PC-3 (cell line): ENCODE results near the gene TSPAN1. TPM values are rescaled to one million over a fixed set of nuclear protein-coding genes. Genes with fewer than 3 reads are reported as not detected.

Experiments
- ATAC-seq: fragments of 200-7000 bp; cut with Tn5 transposase; 2 replicates; pipeline ENCODE4 v1.9.1; 2020; ENCODE audit warnings: mild to moderate bottlenecking, moderate library complexity
- BruUV-seq: library from RNA; stranded (reverse); fragments of 400-500 nt; replicated peaks from 2 replicates; lab custom pipeline; 2021; lab: Mats Ljungman, UMichigan
- CTCF ChIA-PET: fragments of 300-600 bp; sonication (Branson Sonifier 250); formaldehyde crosslinking; loops from one replicate; lab custom pipeline; 2022; ENCODE audit warnings: antibody characterized with exemption; lab: Charles Lee
- POLR2A ChIA-PET: fragments of 300-600 bp; sonication (Branson Sonifier 250); formaldehyde crosslinking; loops from one replicate; lab custom pipeline; 2022; ENCODE audit warnings: antibody characterized with exemption; ENCODE audit not compliant: unreplicated experiment; lab: Charles Lee
- DNase-seq: peaks from one replicate; pipeline ENCODE4 v3.0.0-alpha.2; 2015
- H2AFZ ChIP-seq: fragments of 300-600 bp; sonication (generic); 2 replicates; pipeline ENCODE4 v1.6.0; 2016; ENCODE audit warnings: antibody characterized with exemption, low read length
- H3F3A ChIP-seq: fragments of 300-600 bp; sonication (generic); one replicate; pipeline ENCODE4 v1.6.0; 2017; ENCODE audit warnings: antibody characterized with exemption, low read length, control low read depth, mild to moderate bottlenecking; ENCODE audit not compliant: unreplicated experiment
- H3K27ac ChIP-seq: fragments of 300-600 bp; sonication (generic); 2 replicates; pipeline ENCODE4 v1.5.1; 2016; ENCODE audit warnings: mild to moderate bottlenecking, low read length
- H3K27me3 ChIP-seq: fragments of 300-600 bp; sonication (generic); 2 replicates; pipeline ENCODE4 v1.6.1; 2016; ENCODE audit warnings: low read length, mixed read lengths
- H3K36me3 ChIP-seq: fragments of 300-600 bp; sonication (generic); 2 replicates; pipeline ENCODE4 v1.6.1; 2016; ENCODE audit warnings: low read depth, mixed run types, low read length, mixed read lengths
- H3K4me1 ChIP-seq: fragments of 300-600 bp; sonication (generic); 2 replicates; pipeline ENCODE4 v1.5.1; 2016; ENCODE audit warnings: low read length; ENCODE audit not compliant: insufficient read depth
- H3K4me2 ChIP-seq: fragments of 300-600 bp; sonication (generic); 2 replicates; pipeline ENCODE4 v1.6.0; 2016; ENCODE audit warnings: low read length
- H3K4me3 ChIP-seq: fragments of 300-600 bp; sonication (generic); 2 replicates; pipeline ENCODE4 v1.5.1; 2016; ENCODE audit warnings: mild to moderate bottlenecking, low read length, mixed read lengths
- H3K79me2 ChIP-seq: fragments of 300-600 bp; sonication (generic); 2 replicates; pipeline ENCODE4 v1.6.1; 2017; ENCODE audit warnings: low read length, mixed read lengths
- H3K9ac ChIP-seq: fragments of 300-600 bp; sonication (generic); 2 replicates; pipeline ENCODE4 v1.6.0; 2016; ENCODE audit warnings: mild to moderate bottlenecking, low read length
- H3K9me2 ChIP-seq: fragments of 300-600 bp; sonication (generic); replicated peaks from 2 replicates; pipeline ENCODE4 v1.6.1; 2016; ENCODE audit warnings: mixed run types, low read length, mixed read lengths
- H3K9me3 ChIP-seq: fragments of 300-600 bp; sonication (generic); 2 replicates; pipeline ENCODE4 v1.6.1; 2016; ENCODE audit warnings: low read length, mixed read lengths
- H4K20me1 ChIP-seq: fragments of 300-600 bp; sonication (generic); 2 replicates; pipeline ENCODE4 v1.6.1; 2016; ENCODE audit warnings: low read length, mixed read lengths
- EZH2 ChIP-seq: fragments of 300-600 bp; sonication (generic); IDR thresholded peaks from one replicate; pipeline ENCODE4 v1.6.1; 2017; ENCODE audit warnings: antibody characterized with exemption, mild to moderate bottlenecking, low read length; ENCODE audit not compliant: unreplicated experiment
- EZH2phosphoT487 ChIP-seq: fragments of 300-600 bp; sonication (generic); IDR thresholded peaks from 2 replicates; pipeline ENCODE4 v1.6.1; 2018; ENCODE audit warnings: mild to moderate bottlenecking, antibody characterized with exemption, low read length, borderline replicate concordance
- intact Hi-C: fragments of 100-400 bp; cut with micrococcal nuclease; formaldehyde crosslinking; loops from 2 replicates; pipeline ENCODE4 v1.9.0; 2023
- total RNA-seq: library from RNA; depleted of rRNA; stranded (reverse); fragments of >200 nt; gene quantifications from 2 replicates; pipeline ENCODE4 v1.2.3, GENCODE V29; 2014
- TF ChIP-seq, protein P1 (sequence below): fragments of 300-600 bp; sonication (generic); conservative IDR thresholded peaks from 2 replicates; pipeline ENCODE4 v1.5.1; 2017; ENCODE audit warnings: antibody characterized with exemption, low read depth, mild to moderate bottlenecking, low read length

TSPAN1 gene
- total RNA-seq, 1 experiment from 2014 or later: 33.7 TPM

- intact Hi-C loops: loop anchor here (1.0 kb wide), 2 partner anchors 15 to 40 kb away; partner anchors contain the start of gene POMGNT1
- CTCF ChIA-PET: interaction anchor here (0.5 to 3.7 kb wide), 5 partner anchors 16 to 670 kb away, joined by 3 to 58 read pairs (median 6); no protein-coding TSS in a partner anchor
- POLR2A ChIA-PET: interaction anchor here (0.5 to 0.7 kb wide), 4 partner anchors 41 to 64 kb away, joined by 3 to 5 read pairs (median 5); no protein-coding TSS in a partner anchor
These were observed 8.4 kb downstream of the TSPAN1 start for GRCh38 chr1:46183079-46183847.

DNA sequence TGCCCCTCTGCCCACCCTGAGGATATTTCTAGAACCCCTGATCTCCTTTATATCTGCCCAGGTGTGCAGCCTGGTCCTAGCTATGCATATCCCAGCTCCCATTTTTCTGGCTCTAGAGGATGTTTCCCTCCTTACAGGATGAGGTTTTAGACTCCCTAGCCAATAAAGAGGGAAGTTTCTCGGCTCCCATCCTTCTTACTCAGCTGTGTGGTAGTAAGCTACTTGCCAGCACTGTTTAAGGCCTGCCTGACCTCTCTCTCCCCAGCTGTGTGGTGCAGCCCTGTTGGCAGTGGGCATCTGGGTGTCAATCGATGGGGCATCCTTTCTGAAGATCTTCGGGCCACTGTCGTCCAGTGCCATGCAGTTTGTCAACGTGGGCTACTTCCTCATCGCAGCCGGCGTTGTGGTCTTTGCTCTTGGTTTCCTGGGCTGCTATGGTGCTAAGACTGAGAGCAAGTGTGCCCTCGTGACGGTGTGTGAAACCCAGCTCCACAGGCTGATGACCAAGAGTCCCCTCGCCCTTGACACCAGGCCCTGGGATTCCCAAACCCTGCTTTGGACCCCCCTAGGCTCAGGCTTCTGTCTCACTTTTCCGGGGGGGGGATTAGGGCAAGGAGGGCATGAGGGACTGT lies 9.2 kb downstream of the TSPAN1 start:
- intact Hi-C loops: loop anchor here (1.0 kb wide), 2 partner anchors 14 to 39 kb away; partner anchors contain the start of gene POMGNT1
- Histone ChIP-seq H3K4me3 (peak overlapping the region; percentile 9; the same call in 1 of the 2 replicates), H2AFZ (no peak overlapping the region)

More at GRCh38 chr1:46183079-46183847, 8.4 kb downstream of the TSPAN1 start:
- Histone ChIP-seq H3K36me3 (peaks cover 27% of the 10 kb centered on the region; the same call in 1 of the 2 replicates), H3K9me2 (no peaks in the 10 kb centered on the region), H3K27me3 (no peaks in the 10 kb centered on the region), H3K4me3 (peak overlapping the region; percentile 9; the same call in 1 of the 2 replicates), H3K4me2 (peak overlapping the region; percentile 81), H3K79me2 (peaks cover 10% of the 10 kb centered on the region), H3K27ac (peak overlapping the region; percentile 99), H3K9ac (peak overlapping the region; percentile 85), H3K4me1 (peaks cover 62% of the 10 kb centered on the region), H2AFZ (0 out of 2 replicates have a peak overlapping the region, but pooled peaks have one; percentile 20), H3F3A (peaks cover 34% of the 10 kb centered on the region), H4K20me1 (no peaks in the 10 kb centered on the region), H3K9me3 (no peaks in the 10 kb centered on the region)
- BruUV-seq: TSS peak; percentile 31
- TF ChIP-seq EZH2phosphoT487: no peak
- TF ChIP-seq, protein P1, sequence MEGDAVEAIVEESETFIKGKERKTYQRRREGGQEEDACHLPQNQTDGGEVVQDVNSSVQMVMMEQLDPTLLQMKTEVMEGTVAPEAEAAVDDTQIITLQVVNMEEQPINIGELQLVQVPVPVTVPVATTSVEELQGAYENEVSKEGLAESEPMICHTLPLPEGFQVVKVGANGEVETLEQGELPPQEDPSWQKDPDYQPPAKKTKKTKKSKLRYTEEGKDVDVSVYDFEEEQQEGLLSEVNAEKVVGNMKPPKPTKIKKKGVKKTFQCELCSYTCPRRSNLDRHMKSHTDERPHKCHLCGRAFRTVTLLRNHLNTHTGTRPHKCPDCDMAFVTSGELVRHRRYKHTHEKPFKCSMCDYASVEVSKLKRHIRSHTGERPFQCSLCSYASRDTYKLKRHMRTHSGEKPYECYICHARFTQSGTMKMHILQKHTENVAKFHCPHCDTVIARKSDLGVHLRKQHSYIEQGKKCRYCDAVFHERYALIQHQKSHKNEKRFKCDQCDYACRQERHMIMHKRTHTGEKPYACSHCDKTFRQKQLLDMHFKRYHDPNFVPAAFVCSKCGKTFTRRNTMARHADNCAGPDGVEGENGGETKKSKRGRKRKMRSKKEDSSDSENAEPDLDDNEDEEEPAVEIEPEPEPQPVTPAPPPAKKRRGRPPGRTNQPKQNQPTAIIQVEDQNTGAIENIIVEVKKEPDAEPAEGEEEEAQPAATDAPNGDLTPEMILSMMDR: 0 out of 2 replicates have a peak, but pooled peaks have one; percentile 30
- ATAC-seq: peak; percentile 68
- DNase-seq: peak; percentile 100

More for the DNA sequence above, 9.2 kb downstream of the TSPAN1 start:
- CTCF ChIA-PET: interaction anchor here (1.5 to 3.7 kb wide), 2 partner anchors 15 to 40 kb away, joined by 7 to 58 read pairs; no protein-coding TSS in a partner anchor
- Histone ChIP-seq H3K4me1 (peaks cover 70% of the 10 kb centered on the region), H3K9me3 (no peaks in the 10 kb centered on the region), H3K27me3 (no peaks in the 10 kb centered on the region), H3K36me3 (peaks cover 32% of the 10 kb centered on the region; the same call in 1 of the 2 replicates), H3K9me2 (no peaks in the 10 kb centered on the region), H4K20me1 (no peaks in the 10 kb centered on the region), H3K79me2 (peaks cover 10% of the 10 kb centered on the region), H3K4me2 (peak overlapping the region; percentile 61), H3K9ac (peak overlapping the region; percentile 83), H3F3A (peaks cover 34% of the 10 kb centered on the region), H3K27ac (peak overlapping the region; percentile 99)
- POLR2A ChIA-PET: interaction anchor here (0.5 to 0.7 kb wide), 3 partner anchors 40 to 61 kb away, joined by 5 read pairs; no protein-coding TSS in a partner anchor
- no peak for TF ChIP-seq EZH2
- TF ChIP-seq, protein P1: no peak
- no peak for TF ChIP-seq EZH2phosphoT487
- no TSS peak for BruUV-seq
- ATAC-seq: no peak
- no peak for DNase-seq
